ENCODE measurements around the gene KDM2B.
A peak's percentile ranks its signal among the peaks of the same experiment; 100 is the strongest.
"Not testable (repeated sequence)": the region's sequence is repeated elsewhere in the genome, so short reads cannot be mapped to it uniquely, and the experiment has no call there.

Gene KDM2B

GRCh38 chr12:121583334-121583661 lies 2.5 kb upstream of the KDM2B start:
- not testable (repeated sequence) for DNase-seq

DNA sequence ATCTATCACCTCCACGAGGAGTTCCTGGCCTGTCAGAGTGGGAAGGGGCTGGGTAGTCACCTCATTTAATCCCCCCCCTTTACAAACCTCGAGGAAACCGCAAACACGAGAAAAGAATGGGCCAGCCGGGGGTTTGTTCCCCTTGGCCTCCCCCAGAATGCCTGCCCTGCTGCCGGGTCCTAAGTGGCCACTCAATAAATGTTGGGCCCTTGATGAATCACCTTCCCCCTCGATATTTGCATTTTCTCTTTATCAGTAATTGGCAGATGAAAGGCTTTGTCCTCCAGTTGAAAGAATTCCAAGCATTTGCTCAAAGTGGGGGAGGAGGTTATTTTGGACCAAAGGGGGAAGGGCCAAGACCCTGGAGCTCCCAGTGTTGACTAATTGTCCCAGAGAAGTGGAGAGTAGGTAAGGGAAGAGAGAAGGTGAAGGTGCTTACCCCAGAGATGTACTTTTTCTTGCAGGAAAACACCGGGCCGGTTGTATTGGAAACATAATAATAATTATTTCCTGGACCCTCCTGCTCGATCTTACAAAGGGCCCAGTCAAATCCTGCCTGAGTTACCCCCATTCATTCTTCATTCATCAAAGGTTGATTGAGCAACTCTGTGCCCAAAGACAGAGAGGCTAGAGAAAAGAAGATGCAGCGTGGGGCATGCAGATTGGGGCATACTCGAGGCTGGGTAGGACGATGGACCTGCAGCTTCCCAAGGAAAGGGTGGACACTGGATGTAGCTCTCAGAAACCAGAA lies 1.9 kb upstream of the KDM2B start:
- peak in 1 of 2 experiments; percentile 43 for DNase-seq

DNA sequence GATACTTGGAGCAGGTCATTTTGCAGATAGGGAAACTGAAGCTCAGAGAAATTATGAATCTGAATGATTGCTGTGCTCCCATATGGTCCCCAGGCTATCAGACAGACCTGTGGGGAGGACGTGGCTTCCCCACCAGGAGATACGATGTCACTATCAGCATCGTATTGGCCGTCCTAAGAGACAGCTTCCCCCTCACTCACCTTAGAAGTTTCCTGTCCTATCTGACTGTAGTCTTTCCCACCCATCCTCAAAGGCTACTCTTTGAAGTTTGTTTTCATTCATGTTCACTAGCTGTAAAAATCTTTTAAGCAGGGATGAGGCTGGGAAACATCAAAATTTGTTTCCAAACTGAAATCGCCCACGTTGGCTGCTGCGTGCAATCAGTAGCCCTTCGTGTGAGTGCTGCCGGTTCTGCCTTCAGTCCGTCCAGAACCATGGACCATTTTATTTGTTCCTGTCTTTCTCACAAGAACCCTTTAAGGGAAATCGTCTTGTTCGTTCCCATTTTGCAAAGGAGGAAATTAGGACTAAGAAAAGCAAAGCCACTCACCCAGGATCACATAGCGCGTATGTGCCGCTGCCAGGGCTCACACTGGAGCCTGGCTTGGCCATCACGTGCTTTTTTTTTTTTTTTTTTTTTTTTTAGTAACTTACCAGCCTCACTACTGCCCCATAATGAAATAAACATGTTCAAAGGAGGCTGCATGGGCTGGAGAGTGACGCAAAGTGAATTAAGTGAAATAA lies 1.0 kb upstream of the KDM2B start:
- peak; percentile 35 to 41 for DNase-seq

DNA sequence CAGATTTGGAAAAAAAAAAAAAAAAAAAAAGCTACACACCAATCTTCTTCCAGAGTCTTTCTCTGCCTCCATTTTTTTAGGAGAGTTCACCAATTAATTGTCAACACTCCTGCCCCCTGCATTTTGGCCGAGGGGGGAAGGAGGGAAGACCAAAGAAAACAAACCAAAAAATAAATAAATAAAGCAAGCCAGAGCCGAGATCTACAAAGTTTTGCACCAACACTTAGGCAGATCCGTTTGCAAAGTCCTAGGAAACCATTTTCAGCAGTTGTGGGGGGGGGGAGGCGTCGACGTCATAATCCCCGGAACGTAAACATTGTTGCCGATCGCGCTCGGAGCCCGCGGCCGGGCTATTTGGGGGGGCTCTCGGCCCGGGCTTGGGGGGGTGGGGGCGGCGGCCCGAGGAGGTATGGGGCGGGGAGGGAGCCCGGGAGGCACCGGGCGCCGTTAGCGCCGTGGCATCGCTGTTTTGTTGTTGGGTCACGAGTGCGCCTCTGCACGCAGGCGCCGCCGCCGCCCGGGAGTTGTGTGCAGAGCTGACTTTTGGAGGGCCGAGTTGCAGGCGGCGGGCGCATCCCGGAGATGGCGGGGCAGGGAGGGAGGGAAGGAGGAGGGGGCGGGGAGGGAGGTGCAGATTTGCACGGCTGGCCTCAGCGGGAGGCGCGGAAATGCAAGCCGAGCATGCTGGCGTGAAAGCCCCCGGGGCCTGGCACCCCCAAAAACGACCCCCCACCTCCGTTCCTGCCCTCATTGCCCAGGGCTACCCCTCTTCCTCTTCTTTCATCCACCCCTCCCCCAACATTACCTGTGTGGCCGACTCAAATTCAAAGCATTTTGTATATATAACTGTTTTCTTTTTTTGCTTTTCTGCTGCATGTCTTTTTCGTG lies 598 bp downstream of the KDM2B start:
- peak; percentile 46 to 89 for DNase-seq

GRCh38 chr12:121579190-121579791 lies 1.5 kb downstream of the KDM2B start:
- DNase-seq = peak; percentile 24 to 63

- peak; percentile 0 to 40 for DNase-seq
Observed at GRCh38 chr12:121578230-121579189, 2.3 kb downstream of the KDM2B start.

- DNase-seq = peak; percentile 41 to 77
Observed at GRCh38 chr12:121577443-121578180, 3.2 kb downstream of the KDM2B start.

DNA sequence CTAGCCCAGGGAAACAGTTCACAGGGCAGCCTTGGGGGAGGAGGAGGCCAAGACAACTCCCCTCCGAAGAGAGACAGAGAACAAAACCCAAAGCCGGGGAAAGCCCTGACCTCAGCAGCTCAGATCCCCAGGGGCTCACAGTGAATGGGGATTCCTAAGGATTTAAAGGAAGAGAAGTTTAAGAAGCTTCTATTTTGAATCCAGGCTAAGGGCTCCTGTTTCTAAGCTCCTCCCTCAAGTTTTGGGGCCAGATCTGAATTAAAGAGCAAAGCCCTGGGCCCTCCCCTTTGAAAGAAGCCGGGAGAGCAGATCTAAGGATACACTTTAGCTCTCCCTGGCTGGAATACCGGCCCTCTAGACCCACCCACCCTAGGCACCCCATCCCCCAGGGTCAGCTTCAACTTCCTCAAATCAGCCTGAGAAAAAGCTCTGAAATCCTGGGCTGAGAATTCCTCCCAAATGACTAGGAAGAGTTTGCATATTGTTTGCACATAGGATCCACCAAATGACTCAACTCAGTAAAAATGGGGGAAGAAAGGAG lies 3.9 kb downstream of the KDM2B start:
- DNase-seq = peak; percentile 60 to 77

DNA sequence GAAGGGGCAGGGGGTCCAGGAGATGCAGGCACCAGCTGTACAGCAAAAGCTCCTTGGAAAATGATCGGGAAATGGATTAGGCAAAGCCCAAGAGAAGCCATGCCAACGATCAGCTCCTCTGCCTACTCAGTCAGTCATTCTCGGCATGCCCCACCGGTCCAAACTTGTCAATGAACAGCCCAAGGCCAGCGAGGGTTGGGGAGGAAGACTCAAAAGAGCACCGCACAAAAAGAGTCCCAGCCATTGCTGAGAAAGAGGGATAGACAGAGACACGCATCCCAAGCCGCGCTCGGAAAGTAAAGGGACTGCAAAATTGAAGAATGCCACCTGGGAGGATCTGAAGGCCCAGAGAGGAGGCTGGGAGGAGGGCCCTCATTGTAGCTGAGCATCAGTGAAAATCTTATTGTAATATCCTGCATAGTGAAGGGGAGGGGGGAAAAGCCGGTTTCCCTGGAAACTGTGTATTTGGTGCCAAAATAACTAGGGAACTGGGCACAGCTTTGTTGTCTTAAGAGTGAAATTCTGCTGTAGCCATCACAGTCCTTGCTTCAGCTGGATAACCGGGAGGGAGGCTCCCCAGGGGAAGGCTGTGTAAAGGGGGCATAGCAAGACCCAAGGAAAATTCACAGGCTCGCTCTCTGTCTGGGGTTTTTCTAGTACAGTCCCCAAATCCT lies 4.7 kb downstream of the KDM2B start:
- DNase-seq = no peak

GRCh38 chr12:121575051-121575450 lies 5.8 kb downstream of the KDM2B start:
- DNase-seq = no peak

DNA sequence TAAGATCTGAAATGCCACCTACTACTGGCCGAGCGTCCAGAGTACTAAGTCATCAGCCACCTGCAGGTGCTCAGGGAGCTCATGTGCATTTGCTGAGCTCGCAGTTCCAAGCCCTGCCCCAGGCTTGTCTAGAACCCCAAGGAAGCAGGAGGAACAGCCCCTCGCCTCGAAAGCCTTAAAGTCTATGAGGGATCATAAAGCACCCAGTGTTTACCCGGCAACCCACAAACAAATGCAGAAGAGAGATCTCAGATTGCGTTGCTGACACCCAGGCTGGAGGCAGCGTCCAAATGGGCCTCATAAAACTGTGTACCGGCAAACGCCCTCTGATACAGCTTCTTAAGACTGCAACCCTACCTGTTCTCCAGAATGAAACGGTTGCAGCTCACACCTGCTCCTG lies 6.8 kb downstream of the KDM2B start:
- DNase-seq = peak; percentile 14 to 46

GRCh38 chr12:121571920-121572319 lies 8.9 kb downstream of the KDM2B start:
- no peak for DNase-seq

DNA sequence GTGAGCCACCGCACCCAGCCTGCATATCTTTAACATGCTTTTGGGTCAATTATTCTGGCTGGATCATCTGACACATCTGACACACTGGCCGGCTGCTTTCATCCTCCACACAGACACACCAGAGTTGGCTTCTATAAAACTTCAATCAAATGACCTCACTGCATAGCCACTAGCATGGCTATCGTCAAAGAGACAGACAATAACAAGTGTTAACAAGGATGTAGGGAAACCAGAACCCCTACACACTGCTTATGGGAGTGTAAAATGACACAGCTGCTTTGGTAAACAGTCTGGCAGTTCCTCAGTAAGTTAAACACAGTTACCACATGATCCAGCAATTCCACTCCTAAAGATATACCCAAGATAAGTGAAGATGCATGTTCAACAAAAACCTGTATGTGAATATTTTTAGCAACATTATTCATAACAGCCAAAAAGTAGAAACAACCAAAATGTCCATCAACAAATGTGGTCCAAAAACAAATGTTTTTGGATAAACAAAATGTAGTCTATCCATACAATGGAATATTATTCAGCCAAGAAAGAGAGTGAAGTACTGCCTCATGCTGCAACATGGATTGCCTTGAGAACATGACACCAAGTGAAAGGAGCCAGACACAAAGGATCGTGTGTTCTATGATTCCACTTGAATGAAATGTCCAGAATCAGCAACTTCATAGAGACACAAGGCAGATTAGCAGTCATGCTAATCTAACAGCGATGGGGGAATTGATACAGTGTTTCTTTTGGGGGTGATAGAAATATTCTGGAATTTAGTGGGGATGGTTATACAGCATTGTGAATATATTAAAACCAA lies 10.1 kb downstream of the KDM2B start:
- DNase-seq = no peak

DNA sequence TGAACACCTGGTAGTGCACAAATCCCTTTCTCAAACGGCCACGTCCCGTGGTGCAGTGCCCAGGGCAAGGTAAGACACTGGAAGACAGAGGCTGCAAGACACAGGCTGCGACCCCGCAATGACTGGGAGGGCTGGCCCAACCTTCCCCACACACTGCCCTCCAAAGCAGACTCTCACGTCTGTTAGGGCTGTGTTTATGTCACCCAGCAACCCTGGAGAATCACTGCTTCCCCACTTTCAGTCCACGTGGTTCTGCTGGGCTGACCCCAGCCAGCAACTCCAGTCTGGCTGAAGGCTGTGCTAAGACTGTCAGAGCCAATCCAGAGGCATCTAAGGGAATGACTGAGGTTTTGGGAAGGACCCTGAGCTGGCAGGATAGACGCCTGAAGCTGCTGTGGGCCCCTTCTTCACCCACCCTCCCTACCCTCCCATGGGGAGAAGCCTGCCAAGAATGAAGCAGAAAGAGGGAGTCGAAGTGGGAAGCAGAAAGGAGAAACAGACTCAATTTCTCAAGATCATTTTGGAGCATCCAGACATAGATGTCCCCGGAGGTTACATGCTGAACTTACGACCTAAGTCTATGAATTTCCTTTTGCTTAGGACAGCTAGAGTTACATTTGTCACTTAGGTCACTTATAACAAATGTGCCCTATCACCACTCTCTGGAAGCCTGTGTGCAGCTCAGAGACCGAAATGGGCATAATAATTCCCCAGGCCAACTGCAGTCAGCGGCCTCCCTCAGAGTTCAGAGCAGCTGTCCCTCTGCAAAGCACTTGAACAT lies 11.7 kb downstream of the KDM2B start:
- DNase-seq = no peak

GRCh38 chr12:121568518-121568917 lies 12.3 kb downstream of the KDM2B start:
- DNase-seq = no peak

- no peak for DNase-seq
Observed at GRCh38 chr12:121565076-121565475, 15.7 kb downstream of the KDM2B start.

GRCh38 chr12:121562488-121562887 lies 18.3 kb downstream of the KDM2B start:
- no peak for DNase-seq

DNA sequence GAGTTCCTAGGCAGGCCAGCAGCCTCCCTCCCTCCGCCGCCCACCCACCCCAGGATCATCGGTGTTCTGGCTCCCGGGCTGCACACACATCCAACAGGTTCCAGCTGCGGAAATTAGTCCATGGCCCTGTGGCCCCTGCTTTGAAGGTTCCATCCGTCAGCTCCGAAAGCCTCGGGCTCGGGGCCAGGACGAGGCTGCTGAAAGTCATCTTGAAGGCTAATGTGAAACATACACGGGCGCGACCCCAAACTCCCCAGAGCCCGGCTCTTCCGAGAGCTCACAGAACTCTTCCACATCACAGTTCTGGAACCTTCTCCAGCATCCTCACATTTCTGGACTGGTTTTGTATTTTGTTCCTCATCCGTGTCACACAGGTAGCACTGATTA lies 19.8 kb downstream of the KDM2B start:
- no peak for DNase-seq

Measured in NCI-H526 (cell line).